Activated T-cell treated with anti-CD3 and anti-CD28 coated beads, Interleukin-2, amount 50 U/mL, for 48 hours (primary cell): ENCODE measurements around the gene ACP5.
"Not testable (repeated sequence)": the region's sequence is repeated elsewhere in the genome, so short reads cannot be mapped to it uniquely, and the experiment has no call there.

Experiments
- DNase-seq, 2 experiments: peaks; one replicate each; pipeline ENCODE4 v3.0.0-alpha.2; 2020

ACP5 gene

GRCh38 chr19:11578258-11579142 lies 1.1 kb upstream of the ACP5 start:
- peak; percentile 34 to 50 for DNase-seq

- no peak for DNase-seq
Observed at GRCh38 chr19:11576227-11576626, 1.2 kb downstream of the ACP5 start.

GRCh38 chr19:11574689-11575088 lies 2.8 kb downstream of the ACP5 start:
- no peak for DNase-seq

GRCh38 chr19:11573763-11574162 lies 3.7 kb downstream of the ACP5 start:
- DNase-seq, result not testable (repeated sequence)

GRCh38 chr19:11573354-11573753 lies 4.1 kb downstream of the ACP5 start:
- not testable (repeated sequence) for DNase-seq

GRCh38 chr19:11570039-11570462 lies 7.4 kb downstream of the ACP5 start:
- no peak for DNase-seq

- DNase-seq, result no peak
Observed at GRCh38 chr19:11566164-11566563, 11.3 kb downstream of the ACP5 start.

GRCh38 chr19:11565649-11565980 lies 11.8 kb downstream of the ACP5 start:
- not testable (repeated sequence) for DNase-seq

GRCh38 chr19:11564082-11564807 lies 13.2 kb downstream of the ACP5 start:
- not testable (repeated sequence) for DNase-seq

GRCh38 chr19:11563532-11563931 lies 13.9 kb downstream of the ACP5 start:
- no peak for DNase-seq

- DNase-seq, result peak; percentile 63 to 65
Observed at GRCh38 chr19:11560404-11561051, 16.9 kb downstream of the ACP5 start.

- peak; percentile 97 for DNase-seq
Observed at GRCh38 chr19:11558881-11559828, 18.3 kb downstream of the ACP5 start, which contains the start of gene ELOF1. Gene ELOF1 (minus strand): TSS chr19:11559230. CDS start chr19:11554347, 4,883 bp downstream.

GRCh38 chr19:11556634-11557420 lies 20.6 kb downstream of the ACP5 start:
- DNase-seq, result no peak

- DNase-seq, result no peak
Observed at GRCh38 chr19:11555246-11555645, 22.2 kb downstream of the ACP5 start.

- DNase-seq, result peak in 1 of 2 experiments; percentile 44
Observed at GRCh38 chr19:11554160-11554559, 23.3 kb downstream of the ACP5 start.

- no peak for DNase-seq
Observed at GRCh38 chr19:11552666-11553372, 24.6 kb downstream of the ACP5 start.

GRCh38 chr19:11551603-11552235 lies 25.7 kb downstream of the ACP5 start:
- DNase-seq, result no peak

GRCh38 chr19:11550265-11550664 lies 27.2 kb downstream of the ACP5 start:
- DNase-seq, result no peak

- no peak for DNase-seq
Observed at GRCh38 chr19:11549386-11549953, 28.0 kb downstream of the ACP5 start.
